Activated T-cell treated with anti-CD3 and anti-CD28 coated beads, Interleukin-2, amount 50 U/mL, for 48 hours (primary cell): Measurements from ENCODE around the gene AMMECR1L.
"Not testable (repeated sequence)": the region's sequence is repeated elsewhere in the genome, so short reads cannot be mapped to it uniquely, and the experiment has no call there.

Source experiments
- DNase-seq, 2 experiments: peaks; one replicate each; pipeline ENCODE4 v3.0.0-alpha.2; 2020

AMMECR1L gene

DNA sequence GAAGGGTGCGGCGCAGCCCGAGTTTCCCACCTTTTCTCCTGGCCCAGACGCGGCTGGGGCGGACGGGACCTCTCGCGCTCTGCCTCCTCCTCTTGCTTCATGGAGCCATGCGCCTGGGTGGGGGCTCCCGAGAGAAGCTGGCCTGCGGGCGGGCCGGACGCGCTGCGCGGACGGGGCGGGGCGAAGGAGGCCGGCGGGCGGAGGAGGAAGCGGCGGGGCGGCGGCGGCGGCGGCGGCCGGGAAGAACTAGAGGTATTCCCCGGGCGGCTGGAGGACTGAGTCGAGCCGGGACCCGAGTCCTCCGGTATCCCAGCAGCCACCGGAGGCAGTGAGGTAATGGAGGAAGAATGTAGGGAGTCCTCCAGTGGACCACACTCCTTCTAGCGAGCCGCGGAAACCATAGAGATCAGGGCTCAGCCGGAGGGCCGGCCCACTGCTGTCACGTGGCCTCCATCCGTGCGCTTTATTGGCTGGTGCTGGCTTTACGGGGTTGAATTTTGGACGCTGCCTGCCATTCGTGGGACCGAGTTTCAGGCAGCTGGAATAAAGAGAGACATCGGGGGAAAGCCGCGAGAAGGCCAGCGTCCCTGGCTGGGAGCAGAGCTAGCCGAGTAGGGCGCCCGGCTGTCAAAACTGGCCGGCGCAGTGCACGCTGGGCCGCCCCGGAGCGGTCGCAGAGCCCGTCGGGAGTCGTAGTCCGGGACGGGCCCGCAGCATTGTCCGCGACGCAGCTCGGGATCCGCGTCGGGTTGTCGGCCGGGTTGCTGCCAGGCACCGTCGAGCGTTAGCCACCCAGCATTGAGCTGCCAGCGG is at the start of gene AMMECR1L:
AMMECR1L (minus strand) TSS at position 177 of the 813 bp plus-strand sequence. CDS start 11,722 bp downstream, outside the sequence.
- peak; percentile 80 to 84 for DNase-seq

- DNase-seq = no peak
Observed at GRCh38 chr2:127935337-127935736, 49.6 kb upstream of the AMMECR1L start.

DNA sequence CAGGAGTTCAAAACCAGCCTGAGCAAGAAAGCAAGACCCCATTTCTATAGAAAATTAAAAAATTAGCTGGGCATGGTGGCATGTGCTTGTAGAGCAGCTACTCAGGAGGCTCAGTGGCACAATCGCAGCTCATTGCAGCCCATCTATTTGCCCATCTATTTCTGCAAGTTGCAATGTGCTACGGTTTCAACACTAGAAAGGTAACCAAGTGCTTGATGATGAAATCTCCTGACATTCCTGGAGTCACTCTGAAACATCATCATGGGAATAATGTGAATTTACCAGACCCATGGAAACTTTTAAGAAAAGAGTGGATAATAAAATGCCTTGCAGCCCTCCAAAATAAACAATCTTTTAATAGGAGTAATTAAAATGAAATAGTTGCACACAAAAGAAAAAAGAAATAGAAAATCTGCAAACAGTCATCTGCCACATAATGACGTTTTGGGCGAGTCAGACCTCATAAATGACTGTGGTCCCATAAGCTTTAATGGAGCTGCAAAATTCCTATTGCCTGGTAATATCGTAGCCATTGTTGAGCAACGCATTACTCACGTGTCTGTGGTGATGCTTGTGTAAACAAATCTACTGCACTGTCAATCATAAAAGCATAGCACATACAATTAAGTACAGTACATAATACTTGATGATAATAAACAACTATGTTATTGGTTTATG is 46.6 kb upstream of the AMMECR1L start:
- DNase-seq = no peak

DNA sequence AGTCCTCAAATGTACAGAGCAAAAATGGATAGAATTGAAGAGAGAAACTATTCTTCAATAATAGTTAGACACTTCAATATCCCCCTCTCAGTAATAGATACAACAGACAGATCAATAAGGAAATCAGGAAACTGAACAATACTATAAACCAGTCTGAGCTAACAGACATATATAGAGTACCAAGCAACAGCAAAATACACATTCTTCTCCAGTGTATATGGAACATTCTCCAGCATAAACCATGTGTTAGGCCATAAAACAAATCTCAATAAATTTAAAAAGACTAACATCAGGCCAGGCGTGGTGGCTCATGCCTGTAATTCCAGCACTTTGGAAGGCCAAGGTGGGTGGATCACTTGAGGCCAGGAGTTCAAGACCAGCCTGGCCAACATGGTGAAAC is 43.7 kb upstream of the AMMECR1L start:
- DNase-seq = no peak

DNA sequence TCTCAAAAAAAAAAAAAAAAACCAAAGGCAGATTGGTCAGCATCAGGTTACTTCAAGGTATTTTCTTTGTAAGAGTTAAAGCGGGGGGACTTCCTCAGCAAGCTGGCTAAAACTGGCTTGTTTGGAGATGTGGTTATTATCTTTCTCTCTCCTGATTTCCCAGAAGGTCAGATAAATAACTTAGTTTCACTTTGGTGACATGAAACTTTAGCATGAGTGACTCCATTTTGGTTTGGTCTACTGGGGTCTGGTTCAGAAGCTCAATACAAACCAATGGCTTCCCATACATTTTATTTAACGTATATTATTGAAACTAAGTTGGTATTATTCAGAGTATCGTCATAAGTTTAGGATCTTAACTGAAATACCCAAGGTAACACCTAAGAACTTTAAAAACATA is 41.6 kb upstream of the AMMECR1L start:
- no peak for DNase-seq

DNA sequence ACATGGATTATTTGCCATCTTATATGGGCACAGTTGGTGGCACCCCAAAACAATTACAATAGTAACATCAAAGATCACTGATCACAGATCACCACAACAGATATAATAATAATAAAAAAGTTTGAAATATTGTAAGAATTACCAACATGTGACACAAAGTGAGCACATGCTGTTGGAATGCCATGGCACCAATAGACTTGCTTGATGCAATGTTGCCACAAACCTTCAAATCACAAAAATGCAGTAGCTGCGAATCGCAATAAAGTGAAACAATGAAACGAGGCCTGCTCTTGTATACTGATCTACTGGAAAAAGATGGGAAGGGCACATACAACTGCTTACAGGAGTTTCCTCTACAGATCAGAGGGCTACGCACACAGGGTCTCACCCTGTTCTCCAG is 32.2 kb upstream of the AMMECR1L start:
- no peak for DNase-seq

GRCh38 chr2:127913808-127914457 is 28.2 kb upstream of the AMMECR1L start:
- no peak for DNase-seq

- no peak for DNase-seq
Observed at GRCh38 chr2:127911737-127912136, 26.0 kb upstream of the AMMECR1L start.

GRCh38 chr2:127910415-127910814 is 24.7 kb upstream of the AMMECR1L start:
- no peak for DNase-seq

GRCh38 chr2:127909019-127909418 is 23.3 kb upstream of the AMMECR1L start:
- DNase-seq = no peak

- DNase-seq = not testable (repeated sequence)
Observed at GRCh38 chr2:127907733-127908400, 22.1 kb upstream of the AMMECR1L start.

- no peak for DNase-seq
Observed at GRCh38 chr2:127906206-127906926, 20.6 kb upstream of the AMMECR1L start.

DNA sequence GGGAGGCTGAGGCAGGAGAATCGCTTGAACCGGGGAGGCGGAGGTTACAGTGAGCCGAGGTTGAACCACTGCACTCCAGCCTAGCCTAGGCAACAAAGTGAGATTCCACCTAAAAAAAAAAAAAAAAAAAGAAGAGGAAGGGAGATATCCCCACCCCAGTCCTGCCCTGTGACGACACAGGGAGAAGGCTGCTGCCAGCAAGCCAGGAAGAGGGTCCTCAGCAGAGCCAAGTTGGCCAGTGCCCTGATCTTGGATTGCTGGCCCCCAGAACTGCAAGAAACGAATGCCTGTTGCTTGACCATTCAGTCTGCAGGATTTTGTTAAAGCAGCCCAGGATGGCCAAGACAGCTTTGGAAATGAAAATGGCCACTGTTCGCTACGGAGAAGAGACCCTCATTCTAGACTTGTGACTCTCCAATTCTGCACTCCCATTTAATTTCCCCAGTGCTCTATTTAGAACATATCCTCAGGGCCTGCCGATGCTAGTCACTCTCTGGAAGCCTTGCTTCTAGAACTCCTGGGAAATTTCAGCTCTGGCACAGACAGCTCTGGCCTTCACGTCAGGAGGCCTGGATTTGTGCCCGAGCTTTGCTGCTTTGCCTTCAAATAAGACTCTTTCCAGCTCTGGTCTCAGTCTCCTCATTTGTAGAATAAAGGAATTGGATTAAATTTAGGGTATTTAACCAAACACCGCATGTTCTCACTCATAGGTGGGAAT is 15.7 kb upstream of the AMMECR1L start:
- DNase-seq = no peak

DNA sequence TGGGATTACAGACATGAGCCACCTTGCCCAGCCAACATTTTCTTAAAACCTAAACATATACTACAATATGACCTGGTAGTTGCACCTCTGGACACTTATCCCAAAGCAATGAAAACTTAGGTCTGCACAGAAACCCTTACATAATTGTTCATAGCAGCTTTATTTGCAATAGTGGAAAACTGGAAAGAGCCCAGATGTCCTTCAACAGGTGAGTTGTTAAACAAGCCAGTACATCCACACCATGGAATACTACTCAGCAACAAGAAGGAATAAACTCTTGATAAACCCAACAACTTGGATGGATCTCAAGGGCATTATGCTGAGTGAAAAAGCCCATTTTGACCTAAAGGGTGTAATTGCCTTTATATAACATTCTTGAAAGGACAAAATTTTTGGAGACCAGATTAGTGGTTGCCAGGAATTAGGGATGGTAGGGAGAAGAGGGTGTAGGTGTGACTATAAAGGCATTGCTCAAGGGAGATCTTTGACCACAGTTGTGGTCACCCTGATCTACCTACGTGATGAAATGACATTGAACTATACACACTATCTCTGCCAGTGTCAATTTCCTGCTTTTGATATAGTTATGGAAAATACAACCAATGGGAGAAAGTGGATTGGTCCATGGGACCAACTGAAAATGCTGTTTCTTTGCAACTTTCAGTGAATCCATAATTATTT is 11.9 kb upstream of the AMMECR1L start:
- no peak for DNase-seq

- no peak for DNase-seq
Observed at GRCh38 chr2:127893494-127893893, 7.7 kb upstream of the AMMECR1L start.

DNA sequence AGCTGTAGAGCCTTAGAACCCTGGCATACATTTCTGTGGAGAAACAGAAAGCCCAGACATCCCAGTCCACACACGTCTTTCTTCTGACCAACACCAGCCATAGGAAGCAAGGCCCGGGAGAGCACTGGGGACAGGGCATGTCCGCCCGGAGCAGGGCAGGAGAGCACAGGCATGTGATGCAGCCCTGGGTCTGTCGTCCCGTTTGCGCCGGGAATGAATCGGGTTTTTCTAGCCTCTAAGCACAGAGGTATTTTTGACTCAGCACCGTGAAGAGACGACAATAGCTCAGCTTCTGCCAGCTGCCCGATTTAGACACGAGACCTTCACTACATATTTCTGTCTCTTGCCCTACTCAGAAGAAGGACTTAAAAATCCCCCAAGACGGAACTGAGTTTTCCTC is 7.3 kb upstream of the AMMECR1L start:
- DNase-seq = no peak

DNA sequence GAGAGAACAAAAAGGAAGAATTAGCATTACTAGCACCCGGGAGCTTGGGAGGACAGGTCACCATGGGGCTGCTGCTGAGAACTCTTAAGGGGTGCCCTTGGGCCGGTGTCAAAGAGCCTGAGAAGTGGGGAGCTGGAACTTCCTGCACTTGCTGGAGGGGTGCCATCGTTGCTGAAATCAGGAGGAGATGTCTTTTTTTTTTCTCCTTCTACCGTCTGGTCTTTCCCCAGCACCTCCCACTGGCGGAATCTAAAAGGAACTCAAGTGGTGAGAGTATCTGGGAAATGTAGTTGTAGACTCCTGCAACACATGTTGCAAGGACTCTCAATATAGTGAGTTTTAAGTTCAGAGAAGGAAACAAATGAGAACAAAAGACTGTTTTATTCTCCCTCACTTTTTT is 6.1 kb upstream of the AMMECR1L start:
- DNase-seq = no peak

DNA sequence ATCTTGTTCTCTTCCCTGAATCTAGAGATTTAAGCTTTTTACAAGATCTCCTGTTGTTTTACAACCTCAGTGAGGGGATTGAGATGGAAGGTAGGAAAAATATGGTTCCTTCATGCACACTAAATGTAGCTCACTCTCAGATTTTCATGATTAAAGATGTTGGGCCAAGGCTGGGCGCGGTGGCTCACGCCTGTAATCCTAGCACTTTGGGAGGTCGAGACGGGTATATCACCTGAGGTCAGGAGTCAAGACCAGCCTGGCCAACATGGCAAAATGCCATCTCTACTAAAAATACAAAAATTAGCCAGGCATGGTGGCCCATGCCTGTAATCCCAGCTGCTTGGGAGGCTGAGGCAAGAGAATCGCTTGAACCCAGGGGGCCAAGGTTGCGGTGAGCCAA is 5.0 kb upstream of the AMMECR1L start:
- not testable (repeated sequence) for DNase-seq

DNA sequence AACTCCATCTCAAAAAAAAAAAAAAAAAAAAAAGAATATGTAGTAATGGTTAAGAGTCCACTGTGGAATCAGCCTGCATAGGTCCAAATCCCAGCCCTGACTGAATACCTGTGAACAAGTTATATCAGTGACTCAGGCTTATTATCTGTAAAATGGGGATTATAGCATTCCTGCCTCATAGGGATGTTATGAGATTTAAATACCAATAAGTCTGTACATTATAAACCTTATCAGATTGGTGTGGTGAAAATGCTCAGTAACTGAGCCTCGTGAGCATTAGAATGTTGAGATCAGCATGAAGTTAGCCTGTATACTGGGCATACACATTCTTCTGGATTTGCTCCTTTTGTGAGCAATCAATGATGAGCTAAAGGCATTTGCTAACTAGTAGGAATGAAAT is 3.0 kb upstream of the AMMECR1L start:
- no peak for DNase-seq

GRCh38 chr2:127887776-127888130 is 2.0 kb upstream of the AMMECR1L start:
- DNase-seq = no peak

GRCh38 chr2:127887082-127887775 is 1.5 kb upstream of the AMMECR1L start:
- DNase-seq = no peak
